Kidney glomerular epithelial cell (primary cell): ENCODE data around the gene FAM83G.
A peak's percentile ranks its signal among the peaks of the same experiment; 100 is the strongest.

Source experiments
- DNase-seq: peaks from one replicate; lab custom pipeline; 2025; lab: John Stamatoyannopoulos, UW

The FAM83G gene

GRCh38 chr17:18987230-18987610 is 17.3 kb downstream of the FAM83G start:
- no peak for DNase-seq

GRCh38 chr17:18986541-18987229 is 17.9 kb downstream of the FAM83G start:
- DNase-seq, result no peak

- no peak for DNase-seq
These were observed 19.1 kb downstream of the FAM83G start for GRCh38 chr17:18985475-18985874.

GRCh38 chr17:18984273-18985114 is 20.1 kb downstream of the FAM83G start:
- no peak for DNase-seq

GRCh38 chr17:18981642-18982424 is 22.7 kb downstream of the FAM83G start:
- DNase-seq, result peak; percentile 30

GRCh38 chr17:18981335-18981641 is 23.3 kb downstream of the FAM83G start:
- DNase-seq, result no peak

GRCh38 chr17:18980682-18981334 is 23.8 kb downstream of the FAM83G start:
- peak; percentile 89 for DNase-seq

GRCh38 chr17:18978655-18979054 is 25.9 kb downstream of the FAM83G start:
- no peak for DNase-seq

- DNase-seq, result no peak
These were observed 26.5 kb downstream of the FAM83G start for GRCh38 chr17:18978050-18978449.

- no peak for DNase-seq
These were observed 26.9 kb downstream of the FAM83G start for GRCh38 chr17:18977646-18978045.

- DNase-seq, result no peak
These were observed 27.5 kb downstream of the FAM83G start for GRCh38 chr17:18977021-18977420.

- no peak for DNase-seq
These were observed 28.4 kb downstream of the FAM83G start for GRCh38 chr17:18976201-18976600.

- no peak for DNase-seq
These were observed 29.0 kb downstream of the FAM83G start for GRCh38 chr17:18975597-18975996.

GRCh38 chr17:18974407-18975149 is 30.0 kb downstream of the FAM83G start:
- DNase-seq, result no peak

GRCh38 chr17:18971801-18972200 is 32.8 kb downstream of the FAM83G start:
- DNase-seq, result no peak

GRCh38 chr17:18970582-18971480 is 33.7 kb downstream of the FAM83G start:
- no peak for DNase-seq

- no peak for DNase-seq
These were observed 35.3 kb downstream of the FAM83G start for GRCh38 chr17:18968945-18969887.

GRCh38 chr17:18968345-18968744 is 36.2 kb downstream of the FAM83G start:
- DNase-seq, result no peak

- no peak for DNase-seq
These were observed 36.6 kb downstream of the FAM83G start for GRCh38 chr17:18967916-18968315.
